ENCODE data around the gene GGTLC2. TPM values are rescaled to one million over a fixed set of nuclear protein-coding genes. Genes with fewer than 3 reads are reported as not detected.
"Not testable (repeated sequence)": the region's sequence is repeated elsewhere in the genome, so short reads cannot be mapped to it uniquely, and the experiment has no call there.

GGTLC2 gene
- total and polyA plus RNA-seq, 7 experiments from 2014 or later, result not detected

DNA sequence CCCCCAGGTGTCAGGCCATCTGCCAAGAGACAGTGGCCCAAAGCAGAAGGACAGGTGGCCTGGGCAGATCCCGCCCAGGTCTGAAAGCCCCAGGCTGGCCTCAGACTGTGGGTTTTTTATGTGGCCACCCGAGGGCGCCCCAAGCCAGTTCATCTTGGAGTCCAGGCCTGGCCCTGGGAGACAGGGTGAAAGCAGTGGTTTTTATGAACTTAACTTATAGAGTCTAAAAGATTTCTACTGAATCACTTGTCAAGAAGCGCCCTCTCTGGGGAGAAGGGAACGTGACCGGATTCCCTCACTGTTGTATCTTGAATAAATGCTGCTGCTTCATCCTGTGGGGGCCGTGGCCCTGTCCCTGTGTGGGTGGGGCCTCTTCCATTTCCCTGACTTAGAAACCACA is 8.2 kb upstream of the GGTLC2 start:
- H3K9me3 Mint-ChIP-seq; H3K9me3 ChIP-seq (ENCODE audit: control insufficient read depth in 2 of 3, low read length in 3 of 3); H3K4me1 Mint-ChIP-seq; H3K4me3 Mint-ChIP-seq; POLR2A ChIA-PET; CTCF ChIA-PET; H3K36me3 ChIP-seq (ENCODE audit: control insufficient read depth in 2 of 3, insufficient read depth in 3 of 3, low read length in 3 of 3); H3K27ac ChIP-seq (ENCODE audit: low read depth, low read length); H3K4me3 ChIP-seq (ENCODE audit: low read length); H3K36me3 Mint-ChIP-seq; H3K27ac Mint-ChIP-seq; intact Hi-C loops (cut with micrococcal nuclease); H3K4me1 ChIP-seq (ENCODE audit: control insufficient read depth in 2 of 2, insufficient read depth in 2 of 2, low read length in 2 of 2); ATAC-seq; H3K27me3 Mint-ChIP-seq; H3K27me3 ChIP-seq (ENCODE audit: control insufficient read depth in 2 of 2, insufficient read depth in 2 of 2, low read length in 2 of 2): not testable (repeated sequence)
- DNase-seq, result peak in 3 of 9 donors; percentile 10 to 48 (median 18)

DNA sequence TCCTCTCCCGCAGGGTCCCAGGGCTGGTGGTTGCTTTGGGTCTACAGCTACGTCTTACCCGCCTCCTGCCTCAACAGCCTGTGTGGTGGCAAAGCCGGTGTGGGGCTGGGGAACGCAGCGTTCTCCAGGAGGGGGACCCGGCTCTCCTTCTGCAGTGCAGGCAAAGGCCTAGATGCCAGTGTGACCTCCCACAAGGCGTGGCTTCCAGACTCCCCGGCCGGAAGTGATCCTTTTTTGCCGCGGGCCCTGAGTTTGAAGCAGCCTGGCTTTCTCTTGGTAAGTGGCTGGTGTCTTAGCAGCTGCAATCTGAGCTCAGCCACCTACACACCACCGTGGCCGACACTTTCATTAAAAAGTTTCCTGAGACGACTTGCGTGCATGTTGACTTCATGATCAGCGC is 6.1 kb upstream of the GGTLC2 start:
- DNase-seq; H3K4me1 Mint-ChIP-seq; H3K4me1 ChIP-seq (ENCODE audit: control insufficient read depth in 2 of 2, insufficient read depth in 2 of 2, low read length in 2 of 2); H3K27ac Mint-ChIP-seq; H3K36me3 ChIP-seq (ENCODE audit: control insufficient read depth in 2 of 3, insufficient read depth in 3 of 3, low read length in 3 of 3); H3K27me3 ChIP-seq (ENCODE audit: control insufficient read depth in 2 of 2, insufficient read depth in 2 of 2, low read length in 2 of 2); H3K9me3 ChIP-seq (ENCODE audit: control insufficient read depth in 2 of 3, low read length in 3 of 3); CTCF ChIA-PET; H3K4me3 ChIP-seq (ENCODE audit: low read length); H3K27ac ChIP-seq (ENCODE audit: low read depth, low read length); POLR2A ChIA-PET; H3K27me3 Mint-ChIP-seq; intact Hi-C loops (cut with micrococcal nuclease); H3K36me3 Mint-ChIP-seq; H3K9me3 Mint-ChIP-seq; ATAC-seq; H3K4me3 Mint-ChIP-seq: not testable (repeated sequence)

DNA sequence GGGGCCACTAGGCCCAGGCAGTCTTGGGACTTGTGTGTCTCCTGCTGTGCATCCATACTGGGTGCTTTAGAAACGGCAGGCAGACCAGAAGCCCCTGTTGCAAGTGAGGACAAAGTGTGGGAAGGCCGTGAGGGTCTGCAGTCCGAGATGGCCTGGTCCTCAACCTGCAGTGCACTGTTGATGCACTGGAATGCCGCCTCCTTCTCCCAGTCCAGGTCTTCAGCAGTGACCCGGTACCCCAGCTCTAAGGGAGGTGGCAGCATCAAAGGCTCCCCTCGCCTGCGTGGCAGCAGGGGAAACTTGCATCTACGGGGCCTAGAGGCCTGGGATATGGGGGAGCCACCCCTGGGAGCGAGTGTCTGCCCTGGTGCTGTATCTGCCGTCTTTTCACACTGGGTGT is 2.2 kb upstream of the GGTLC2 start:
- H3K27me3 Mint-ChIP-seq; H3K9me3 Mint-ChIP-seq; H3K27me3 ChIP-seq (ENCODE audit: control insufficient read depth in 2 of 2, insufficient read depth in 2 of 2, low read length in 2 of 2); H3K4me3 ChIP-seq (ENCODE audit: low read length); H3K4me3 Mint-ChIP-seq; H3K36me3 ChIP-seq (ENCODE audit: control insufficient read depth in 2 of 3, insufficient read depth in 3 of 3, low read length in 3 of 3); H3K27ac ChIP-seq (ENCODE audit: low read depth, low read length); H3K36me3 Mint-ChIP-seq; H3K4me1 Mint-ChIP-seq; H3K9me3 ChIP-seq (ENCODE audit: control insufficient read depth in 2 of 3, low read length in 3 of 3); H3K27ac Mint-ChIP-seq; ATAC-seq; CTCF ChIA-PET; POLR2A ChIA-PET; DNase-seq; H3K4me1 ChIP-seq (ENCODE audit: control insufficient read depth in 2 of 2, insufficient read depth in 2 of 2, low read length in 2 of 2); intact Hi-C loops (cut with micrococcal nuclease): not testable (repeated sequence)

DNA sequence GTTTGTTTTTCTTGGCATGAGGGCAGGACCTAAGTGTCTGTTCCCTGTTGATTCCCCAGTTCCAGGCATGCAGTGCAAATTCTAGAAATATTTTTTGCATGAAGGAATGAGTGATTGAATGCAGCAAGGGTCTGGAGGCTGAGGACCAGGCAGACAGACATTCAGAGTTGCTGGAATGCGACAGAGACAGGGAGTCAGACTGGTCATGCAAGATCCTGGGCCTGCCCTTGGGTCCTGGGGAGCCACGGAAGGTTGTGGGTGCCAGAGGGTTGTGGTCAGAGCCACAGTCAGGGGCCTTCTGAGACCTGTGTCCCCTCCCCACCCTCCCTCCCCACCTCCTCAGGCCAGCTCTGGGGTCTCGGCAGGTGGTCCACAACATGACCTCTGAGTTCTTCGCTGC is 1.6 kb downstream of the GGTLC2 start:
- H3K36me3 Mint-ChIP-seq, H3K27ac Mint-ChIP-seq, ATAC-seq: not testable (repeated sequence)

DNA sequence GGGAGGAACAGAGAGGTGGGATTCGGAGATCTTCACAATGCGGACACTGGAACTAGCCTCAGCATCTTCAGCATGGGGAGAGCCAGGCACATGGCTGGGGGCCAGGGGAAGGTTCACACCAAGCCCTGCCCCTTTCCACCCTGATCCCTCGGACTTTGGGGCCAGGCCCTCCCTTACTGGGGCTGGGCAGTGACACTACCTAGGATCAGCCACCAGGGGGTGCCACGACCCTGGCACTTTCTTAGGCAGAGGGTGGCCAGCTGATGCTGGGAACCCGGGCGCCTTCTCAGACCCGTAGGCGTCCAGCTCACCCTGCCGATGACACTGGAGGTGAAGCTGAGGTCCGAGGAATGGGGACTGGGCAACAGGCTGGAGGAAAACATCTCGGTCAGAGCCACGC is 3.5 kb downstream of the GGTLC2 start:
- CTCF ChIA-PET; H3K4me1 Mint-ChIP-seq; H3K4me3 ChIP-seq (ENCODE audit: low read length); H3K27me3 Mint-ChIP-seq; H3K36me3 ChIP-seq (ENCODE audit: control insufficient read depth in 2 of 3, insufficient read depth in 3 of 3, low read length in 3 of 3); ATAC-seq; H3K9me3 ChIP-seq (ENCODE audit: control insufficient read depth in 2 of 3, low read length in 3 of 3); H3K27ac Mint-ChIP-seq; POLR2A ChIA-PET; intact Hi-C loops (cut with micrococcal nuclease); H3K27me3 ChIP-seq (ENCODE audit: control insufficient read depth in 2 of 2, insufficient read depth in 2 of 2, low read length in 2 of 2); H3K4me1 ChIP-seq (ENCODE audit: control insufficient read depth in 2 of 2, insufficient read depth in 2 of 2, low read length in 2 of 2); H3K27ac ChIP-seq (ENCODE audit: low read depth, low read length); H3K36me3 Mint-ChIP-seq; H3K9me3 Mint-ChIP-seq; H3K4me3 Mint-ChIP-seq: not testable (repeated sequence)
- DNase-seq, result peak in 1 of 9 donors; percentile 8

More for the DNA sequence above, 1.6 kb downstream of the GGTLC2 start:
- H3K9me3 ChIP-seq (ENCODE audit: control insufficient read depth in 2 of 3, low read length in 3 of 3); H3K27me3 Mint-ChIP-seq; H3K4me1 ChIP-seq (ENCODE audit: control insufficient read depth in 2 of 2, insufficient read depth in 2 of 2, low read length in 2 of 2); intact Hi-C loops (cut with micrococcal nuclease); H3K4me1 Mint-ChIP-seq; H3K27ac ChIP-seq (ENCODE audit: low read depth, low read length); H3K9me3 Mint-ChIP-seq; H3K27me3 ChIP-seq (ENCODE audit: control insufficient read depth in 2 of 2, insufficient read depth in 2 of 2, low read length in 2 of 2); POLR2A ChIA-PET; CTCF ChIA-PET; H3K36me3 ChIP-seq (ENCODE audit: control insufficient read depth in 2 of 3, insufficient read depth in 3 of 3, low read length in 3 of 3); H3K4me3 ChIP-seq (ENCODE audit: low read length); H3K4me3 Mint-ChIP-seq; DNase-seq: not testable (repeated sequence)

DNA sequence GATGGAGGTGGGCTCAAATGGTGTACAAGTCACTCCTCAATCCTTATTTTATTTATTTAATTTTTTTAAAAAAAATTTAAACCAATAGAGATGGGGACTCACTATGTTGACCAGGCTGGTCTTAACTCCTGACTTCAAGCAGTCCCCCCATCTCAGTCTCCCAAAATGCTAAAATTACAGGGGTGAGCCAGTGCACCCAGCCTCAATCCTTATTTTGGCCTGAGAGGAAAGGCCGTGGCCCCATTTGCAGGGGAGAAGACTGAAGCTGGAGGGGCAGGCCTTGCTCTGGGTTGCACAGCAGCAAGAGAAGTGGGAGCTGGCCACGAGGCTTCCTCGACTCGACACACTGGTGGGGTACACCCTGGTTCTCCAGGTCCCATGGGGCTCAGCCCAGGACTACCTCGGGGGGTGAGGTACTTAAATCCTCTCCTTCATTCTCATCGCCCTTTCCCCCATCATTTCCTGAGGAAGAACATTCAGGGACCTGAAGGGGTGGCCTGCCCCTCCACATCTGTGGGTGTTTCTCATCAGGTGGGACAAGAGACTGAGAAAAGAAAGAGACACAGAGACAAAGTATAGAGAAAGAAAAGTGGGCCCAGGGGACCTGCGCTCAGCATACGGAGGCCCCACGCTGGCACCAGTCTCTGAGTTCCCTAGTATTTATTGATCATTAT is 4.6 kb downstream of the GGTLC2 start:
- POLR2A ChIA-PET; H3K27me3 ChIP-seq (ENCODE audit: control insufficient read depth in 2 of 2, insufficient read depth in 2 of 2, low read length in 2 of 2); H3K27ac Mint-ChIP-seq; DNase-seq; H3K36me3 Mint-ChIP-seq; ATAC-seq; H3K27me3 Mint-ChIP-seq; CTCF ChIA-PET; H3K36me3 ChIP-seq (ENCODE audit: control insufficient read depth in 2 of 3, insufficient read depth in 3 of 3, low read length in 3 of 3); H3K4me1 ChIP-seq (ENCODE audit: control insufficient read depth in 2 of 2, insufficient read depth in 2 of 2, low read length in 2 of 2); H3K4me3 ChIP-seq (ENCODE audit: low read length); H3K9me3 Mint-ChIP-seq; intact Hi-C loops (cut with micrococcal nuclease); H3K27ac ChIP-seq (ENCODE audit: low read depth, low read length); H3K4me3 Mint-ChIP-seq; H3K9me3 ChIP-seq (ENCODE audit: control insufficient read depth in 2 of 3, low read length in 3 of 3): not testable (repeated sequence)
- H3K4me1 Mint-ChIP-seq, result peaks cover 0 to 13% (median 6%) of the 10 kb centered on the region in 7 donors

DNA sequence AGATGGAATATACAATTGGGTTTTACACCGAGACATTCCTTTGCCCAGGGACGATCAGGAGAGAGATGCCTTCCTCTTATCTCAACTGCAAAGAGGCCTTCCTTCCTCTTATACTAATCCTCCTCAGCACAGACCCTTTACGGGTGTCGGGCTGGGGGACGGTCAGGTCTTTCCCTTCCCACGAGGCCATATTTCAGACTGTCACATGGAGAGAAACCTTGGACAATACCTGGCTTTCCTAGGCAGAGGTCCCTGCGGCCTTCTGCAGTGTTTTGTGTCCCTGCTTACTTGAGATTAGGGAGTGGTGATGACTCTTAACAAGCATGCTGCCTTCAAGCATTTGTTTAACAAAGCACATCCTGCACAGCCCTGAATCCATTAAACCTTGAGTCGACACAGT is 5.3 kb downstream of the GGTLC2 start:
- H3K4me1 Mint-ChIP-seq, result peaks cover under 1 to 20% (median 11%) of the 10 kb centered on the region in 7 donors
- H3K4me1 ChIP-seq (ENCODE audit: control insufficient read depth in 2 of 2, insufficient read depth in 2 of 2, low read length in 2 of 2); POLR2A ChIA-PET; H3K27me3 ChIP-seq (ENCODE audit: control insufficient read depth in 2 of 2, insufficient read depth in 2 of 2, low read length in 2 of 2); intact Hi-C loops (cut with micrococcal nuclease); H3K4me3 ChIP-seq (ENCODE audit: low read length); H3K9me3 ChIP-seq (ENCODE audit: control insufficient read depth in 2 of 3, low read length in 3 of 3); H3K36me3 Mint-ChIP-seq; H3K27ac ChIP-seq (ENCODE audit: low read depth, low read length); H3K27ac Mint-ChIP-seq; DNase-seq; H3K36me3 ChIP-seq (ENCODE audit: control insufficient read depth in 2 of 3, insufficient read depth in 3 of 3, low read length in 3 of 3); H3K9me3 Mint-ChIP-seq; H3K4me3 Mint-ChIP-seq; CTCF ChIA-PET; H3K27me3 Mint-ChIP-seq; ATAC-seq: not testable (repeated sequence)

Data from naive thymus-derived CD4-positive, alpha-beta T cell (primary cell).